ENCODE data around the gene NCK1.
A peak's percentile ranks its signal among the peaks of the same experiment; 100 is the strongest.

Gene NCK1

GRCh38 chr3:136928240-136928639 lies 66.2 kb downstream of the NCK1 start:
- TF ChIP-seq CTCF (IDR thresholded peaks at IDR 0.05; ENCODE audit: insufficient read depth, low read length) (no peak), POLR2AphosphoS5 (IDR thresholded peaks at IDR 0.05; ENCODE audit: low read depth) (no peak)
- H3K27ac ChIP-seq (replicated peaks) = no peak overlapping the region
- no peak overlapping the region for H3K4me3 ChIP-seq (replicated peaks; ENCODE audit: insufficient read depth, low read length)
- no peak for DNase-seq (ENCODE audit: low read depth in 1 of 2, low spot score in 1 of 2)
- no peaks in the 10 kb centered on the region for H3K27me3 ChIP-seq (ENCODE audit: insufficient read depth, poor library complexity, severe bottlenecking)

GRCh38 chr3:136929977-136930670 lies 68.1 kb downstream of the NCK1 start:
- TF ChIP-seq SPI1 (IDR thresholded peaks at IDR 0.05; ENCODE audit: borderline replicate concordance, low read depth) (no peak), POLR2AphosphoS5 (IDR thresholded peaks at IDR 0.05; ENCODE audit: low read depth) (no peak), GABPA (IDR thresholded peaks at IDR 0.05; ENCODE audit: low read depth) (no peak), CTCF (IDR thresholded peaks at IDR 0.05; ENCODE audit: insufficient read depth, low read length) (no peak), REST (IDR thresholded peaks at IDR 0.05; ENCODE audit: insufficient replicate concordance, low read depth) (no peak)
- DNase-seq (ENCODE audit: low read depth in 1 of 2, low spot score in 1 of 2) = peak in 1 of 2 experiments; percentile 10

GRCh38 chr3:136931606-136932005 lies 69.6 kb downstream of the NCK1 start:
- Histone ChIP-seq H3K27me3 (ENCODE audit: insufficient read depth, poor library complexity, severe bottlenecking) (no peaks in the 10 kb centered on the region), H3K27ac (replicated peaks) (no peak overlapping the region), H3K4me3 (replicated peaks; ENCODE audit: insufficient read depth, low read length) (no peak overlapping the region)
- no peak for DNase-seq (ENCODE audit: low read depth in 1 of 2, low spot score in 1 of 2)
- TF ChIP-seq GABPA (IDR thresholded peaks at IDR 0.05; ENCODE audit: low read depth) = no peak
- no peak for TF ChIP-seq SPI1 (IDR thresholded peaks at IDR 0.05; ENCODE audit: borderline replicate concordance, low read depth)
- no peak for TF ChIP-seq POLR2AphosphoS5 (IDR thresholded peaks at IDR 0.05; ENCODE audit: low read depth)
- no peak for TF ChIP-seq CTCF (IDR thresholded peaks at IDR 0.05; ENCODE audit: insufficient read depth, low read length)

More at GRCh38 chr3:136929977-136930670, 68.1 kb downstream of the NCK1 start:
- Histone ChIP-seq H3K27ac (replicated peaks) (no peak overlapping the region), H3K27me3 (ENCODE audit: insufficient read depth, poor library complexity, severe bottlenecking) (no peaks in the 10 kb centered on the region), H3K4me3 (replicated peaks; ENCODE audit: insufficient read depth, low read length) (no peak overlapping the region)

GRCh38 chr3:136932523-136932922 lies 70.5 kb downstream of the NCK1 start:
- TF ChIP-seq REST (IDR thresholded peaks at IDR 0.05; ENCODE audit: insufficient replicate concordance, low read depth) = no peak
- Histone ChIP-seq H3K4me3 (replicated peaks; ENCODE audit: insufficient read depth, low read length) (no peak overlapping the region), H3K27ac (replicated peaks) (no peak overlapping the region), H3K27me3 (ENCODE audit: insufficient read depth, poor library complexity, severe bottlenecking) (no peaks in the 10 kb centered on the region)
- no peak for DNase-seq (ENCODE audit: low read depth in 1 of 2, low spot score in 1 of 2)
